ENCODE measurements around the gene ZNF48.

The ZNF48 gene

DNA sequence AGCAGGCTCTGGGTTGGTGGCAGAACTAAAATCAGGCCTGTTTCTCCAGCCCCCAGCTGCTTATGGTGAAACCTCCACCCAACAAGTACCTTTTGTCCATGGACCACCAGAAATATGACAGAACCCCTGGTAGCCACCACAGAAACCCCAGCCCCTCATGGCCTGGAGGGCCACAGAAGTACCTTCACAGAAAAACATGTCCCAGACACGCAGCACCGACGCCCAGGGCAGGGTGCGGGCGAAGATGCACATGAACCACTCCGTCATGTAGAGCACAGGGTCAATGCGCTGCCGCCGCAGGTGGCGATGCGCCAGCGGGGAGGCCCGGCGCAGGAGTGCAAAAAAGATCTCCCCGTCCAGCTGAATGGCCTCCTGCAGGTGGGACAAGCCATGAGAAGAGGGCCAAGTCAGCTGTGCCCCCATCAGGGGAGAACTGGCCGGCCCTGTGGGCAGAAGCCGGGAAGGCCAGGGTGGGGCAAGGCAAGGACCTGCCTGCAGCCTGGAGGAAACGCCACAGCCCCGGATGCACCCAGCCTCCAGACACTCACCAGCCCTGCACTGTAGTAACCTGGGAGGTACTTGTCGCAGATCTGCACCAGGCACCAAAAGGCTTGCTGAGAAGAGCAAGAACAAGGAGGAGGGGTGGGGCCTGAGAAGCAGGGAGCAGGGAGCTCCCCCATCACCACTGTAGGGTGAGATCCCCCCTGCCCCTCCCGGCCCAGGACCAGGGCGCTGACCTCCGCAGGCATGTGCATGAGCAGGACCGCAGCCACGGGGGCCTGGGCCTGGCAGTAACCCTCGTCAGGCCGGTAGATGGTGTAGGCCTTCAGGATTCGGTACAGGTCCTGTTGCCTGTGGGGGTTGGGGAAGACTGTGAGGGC lies 36.0 kb upstream of the ZNF48 start:
- DNase-seq: no peak

DNA sequence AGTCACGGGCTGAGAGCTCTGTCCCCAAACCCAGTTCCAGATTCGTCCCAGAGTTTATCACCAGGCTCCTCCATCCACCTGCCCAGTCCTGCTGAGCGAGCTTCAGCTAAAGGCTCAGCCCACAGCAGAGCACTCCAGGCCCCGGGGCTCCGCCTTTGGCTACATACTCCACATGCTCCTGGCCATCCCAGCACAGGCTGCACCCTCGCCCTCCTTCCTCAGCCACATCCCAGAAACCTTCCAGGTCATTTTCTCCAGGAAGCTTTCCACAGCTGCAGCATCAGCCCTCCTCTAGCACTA lies 35.4 kb upstream of the ZNF48 start:
- DNase-seq: no peak

DNA sequence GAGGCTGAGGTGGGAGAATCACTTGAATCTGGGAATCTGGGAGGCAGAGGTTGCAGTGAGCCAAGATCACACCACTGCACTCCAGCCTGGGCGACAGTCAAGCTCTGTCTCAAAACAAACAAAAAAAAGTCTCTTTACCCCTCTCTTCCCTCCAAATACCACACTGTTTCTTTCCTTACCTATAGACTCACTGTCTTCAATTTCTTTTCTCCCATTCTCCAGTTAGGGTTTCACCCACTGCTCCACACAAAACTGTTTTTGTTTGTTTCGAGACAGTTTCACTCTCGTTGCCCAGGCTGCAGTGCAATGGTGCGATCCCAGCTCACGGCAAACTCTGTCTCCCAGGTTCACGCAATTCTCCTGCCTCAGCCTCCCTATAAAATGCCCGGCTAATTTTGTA lies 34.0 kb upstream of the ZNF48 start:
- DNase-seq: no peak

DNA sequence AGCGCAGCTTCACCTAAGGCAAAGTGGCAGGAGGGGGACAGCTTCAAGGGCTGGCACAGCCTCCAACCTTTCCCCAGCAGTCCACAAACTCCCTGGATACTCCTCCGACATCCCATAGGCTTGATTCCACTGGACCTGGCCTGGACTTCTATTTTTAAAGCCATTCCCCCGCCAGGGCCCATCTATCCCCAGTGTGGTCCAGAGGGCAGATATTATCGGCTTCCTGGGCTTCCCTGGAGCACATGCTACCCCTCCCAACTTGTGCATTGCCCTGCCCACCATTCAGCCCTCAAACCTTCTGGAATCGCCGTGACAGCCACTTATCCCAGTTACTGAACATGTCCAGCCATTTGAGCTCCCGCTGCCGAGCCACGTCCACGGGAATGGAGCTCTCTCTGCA lies 30.0 kb upstream of the ZNF48 start:
- no peak for DNase-seq

DNA sequence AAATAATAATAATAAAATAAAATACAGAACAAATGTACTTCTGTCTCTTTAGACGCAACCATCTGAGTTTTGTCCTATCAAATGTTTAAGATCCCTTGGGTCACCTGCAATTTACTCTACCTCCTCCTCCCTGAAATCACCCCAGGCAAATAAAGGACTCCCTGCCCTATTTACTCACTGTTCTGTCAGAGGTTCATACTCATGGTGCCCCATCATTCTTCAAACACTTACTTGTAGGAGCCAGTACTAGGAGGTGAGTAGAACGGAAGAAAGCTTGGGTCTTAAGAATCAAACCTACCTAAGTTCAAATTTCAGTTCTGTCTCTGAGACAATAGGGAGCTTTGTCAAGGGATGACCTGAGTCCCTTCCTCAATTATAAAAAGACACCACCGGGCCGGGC lies 28.7 kb upstream of the ZNF48 start:
- DNase-seq: no peak

DNA sequence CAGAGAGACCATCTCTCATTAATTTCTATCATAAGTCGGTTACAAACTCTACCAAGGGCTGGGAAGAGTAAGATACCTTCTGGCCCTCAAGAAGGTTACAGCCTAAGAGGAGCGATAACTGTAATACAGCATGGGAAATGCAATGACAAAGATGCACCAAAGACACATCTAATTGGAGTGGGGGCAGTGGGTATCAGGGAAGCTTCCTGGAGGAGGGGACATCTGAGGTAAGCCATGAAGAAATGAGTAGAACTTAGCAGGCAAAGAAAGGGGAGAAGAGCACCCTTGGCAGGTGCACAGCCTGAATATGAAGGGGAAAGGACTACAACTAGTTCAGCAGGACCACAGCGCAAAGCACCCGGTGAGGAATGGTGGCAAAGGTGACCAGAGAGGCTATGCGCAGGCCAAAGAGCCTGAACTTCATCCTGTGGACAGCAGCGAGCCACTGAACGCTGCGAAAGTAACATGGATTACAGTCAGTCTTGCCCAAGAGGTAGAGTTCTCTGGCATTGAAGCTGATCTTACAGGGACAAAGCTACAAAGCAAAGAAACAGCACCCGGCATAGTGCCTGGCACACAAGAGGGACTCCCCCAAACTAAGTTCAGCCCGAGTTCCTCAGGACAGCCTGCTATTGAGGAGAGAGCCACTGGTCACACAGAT lies 27.7 kb upstream of the ZNF48 start:
- DNase-seq: no peak

DNA sequence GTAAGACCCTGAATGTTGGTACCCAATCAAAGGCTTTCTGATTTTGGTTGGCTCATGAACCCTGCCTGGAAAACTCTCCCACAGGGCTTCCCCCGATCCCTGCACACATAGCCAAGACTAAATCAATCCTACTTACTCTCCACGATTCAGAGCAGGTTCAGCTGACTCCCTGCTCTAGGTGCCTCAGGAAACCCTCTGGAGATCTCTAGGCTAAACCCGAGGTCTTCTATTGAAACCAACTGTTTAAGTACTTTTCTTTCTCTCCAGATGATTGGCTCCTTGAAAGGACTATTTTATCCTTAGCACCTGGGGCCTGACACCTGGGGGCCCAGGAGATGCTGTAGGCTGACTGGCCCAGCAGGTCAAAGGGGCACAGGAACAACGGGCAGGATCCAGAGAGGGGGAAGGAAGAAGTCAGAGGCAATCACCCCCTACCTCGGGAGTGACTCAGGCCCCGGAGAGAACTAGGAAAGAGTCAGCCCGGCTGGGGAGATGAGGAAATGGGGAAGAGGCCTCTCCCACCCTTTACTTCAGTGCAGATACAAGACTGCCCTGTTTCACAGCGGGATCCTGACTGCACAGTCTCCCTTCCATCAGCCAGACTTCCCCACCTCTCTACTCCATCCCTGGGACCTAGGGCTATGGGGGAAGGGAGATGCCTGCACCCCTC lies 27.0 kb upstream of the ZNF48 start:
- no peak for DNase-seq

DNA sequence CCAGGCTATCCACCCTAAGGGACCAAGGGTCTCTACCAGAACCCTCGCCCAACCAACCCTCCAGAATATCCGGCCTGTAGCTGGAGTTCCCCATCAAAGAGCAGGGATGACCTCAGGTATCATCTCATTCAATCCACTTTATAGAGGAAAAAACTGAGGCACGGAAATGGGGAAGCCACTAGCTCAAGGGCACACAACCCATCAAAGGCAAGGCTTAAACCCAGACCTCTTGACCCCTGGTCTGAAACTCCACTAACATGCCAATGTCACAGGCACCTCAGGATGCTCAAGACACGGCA lies 26.5 kb upstream of the ZNF48 start:
- no peak for DNase-seq

DNA sequence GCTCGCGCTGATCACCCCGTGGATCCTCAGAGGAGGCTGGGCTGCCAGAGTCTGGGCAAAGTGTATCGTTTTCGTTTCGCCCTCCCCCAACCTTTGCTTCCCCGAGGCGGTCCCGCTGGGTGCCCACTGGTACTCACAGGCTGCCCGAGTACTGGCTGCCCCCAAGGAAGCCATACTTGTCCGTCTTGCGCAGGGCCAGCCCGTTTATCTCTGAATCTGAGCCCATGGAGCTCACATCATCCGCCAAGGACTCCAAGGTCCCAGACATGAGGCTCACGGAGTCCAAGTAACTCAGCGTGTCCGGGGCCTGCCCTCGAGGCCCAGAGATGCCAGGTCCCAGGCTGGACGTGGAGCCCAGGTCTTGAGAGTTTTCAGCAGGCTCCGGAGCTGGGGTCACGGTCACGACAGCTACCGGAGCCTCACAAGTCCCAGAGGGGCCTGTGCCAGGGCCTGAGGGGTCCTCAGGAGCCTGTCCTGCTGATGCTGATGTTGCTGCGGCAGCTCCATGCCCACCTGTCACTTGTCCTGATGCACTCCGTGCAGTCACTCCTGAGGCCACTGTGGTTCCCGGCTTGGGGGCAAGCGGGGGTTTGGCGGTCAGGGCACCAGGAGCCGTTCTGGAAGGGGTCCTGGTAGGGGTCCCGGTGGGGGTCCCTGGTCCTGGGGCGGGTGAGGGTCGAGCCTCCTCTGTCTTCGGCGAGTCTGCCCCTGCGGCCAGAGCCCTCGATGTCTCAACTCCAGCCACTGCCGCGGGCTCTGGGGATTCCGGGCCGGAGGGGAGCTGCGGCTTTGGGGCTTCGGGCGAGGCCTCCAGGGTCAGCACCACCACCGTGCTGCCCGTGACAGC lies 25.9 kb upstream of the ZNF48 start:
- no peak for DNase-seq

DNA sequence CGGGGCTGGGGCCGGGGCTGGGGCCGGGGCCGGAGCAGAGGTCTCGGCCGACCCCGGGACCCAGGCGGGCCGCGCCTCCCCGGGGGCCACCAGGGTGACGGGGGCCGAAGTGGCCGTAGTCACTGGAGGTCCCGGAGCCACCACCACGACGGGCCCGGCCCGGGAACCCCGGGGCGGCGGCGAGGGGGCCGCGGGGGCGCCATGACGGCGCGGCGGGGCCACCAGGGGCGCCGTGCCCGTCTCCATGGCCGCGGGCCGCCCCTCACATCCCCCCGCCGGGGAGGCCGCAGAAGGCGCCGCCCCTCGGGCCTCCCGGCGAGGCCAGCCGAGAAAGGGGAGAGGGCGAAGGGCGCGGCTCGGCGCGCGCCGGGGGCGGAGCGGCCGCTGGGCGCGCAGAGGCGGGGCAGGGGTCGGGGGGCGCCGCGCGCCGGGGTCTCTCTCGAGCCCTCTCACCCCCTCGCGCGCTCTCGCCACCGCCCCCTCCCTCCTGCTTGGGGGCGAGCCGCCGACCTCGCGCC lies 25.2 kb upstream of the ZNF48 start:
- DNase-seq: no peak

DNA sequence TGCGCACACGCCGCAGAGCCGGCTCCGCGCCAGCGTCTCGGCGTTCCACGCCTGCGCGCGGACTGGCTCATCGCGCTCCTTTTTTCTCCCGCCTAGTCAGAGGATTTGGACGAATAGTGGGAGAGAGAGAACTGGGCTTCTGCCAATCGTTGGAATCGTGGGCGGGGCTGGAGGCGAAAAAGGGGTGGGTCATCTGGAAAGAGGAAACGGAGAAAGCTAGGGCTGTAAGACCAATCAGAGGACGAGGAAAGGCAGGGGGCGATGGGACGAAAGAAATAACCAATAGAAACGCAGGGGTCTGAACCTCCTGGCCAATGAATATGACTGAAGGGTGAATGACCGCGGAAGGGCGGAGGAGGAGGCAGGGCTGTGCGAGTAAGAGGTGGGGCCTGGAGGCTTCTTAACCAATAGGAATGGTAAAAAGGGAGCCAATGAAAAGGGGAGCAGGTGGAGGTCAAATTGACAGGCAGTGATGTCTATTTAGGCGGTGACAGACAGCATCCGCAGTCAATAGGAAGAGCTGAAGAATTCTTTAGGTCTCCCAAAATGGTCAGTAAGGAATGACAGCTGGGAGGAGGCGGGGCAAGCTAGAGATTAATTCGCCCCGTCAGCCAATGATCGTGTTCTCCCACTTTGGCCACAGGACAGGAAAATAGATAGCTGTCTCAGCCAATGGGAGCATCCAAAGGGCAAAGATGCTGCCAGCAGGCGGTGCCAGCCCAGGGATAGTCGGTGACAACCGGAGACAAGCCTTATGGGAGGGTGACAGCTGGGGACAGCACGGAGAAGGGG lies 24.6 kb upstream of the ZNF48 start, which contains the start of gene TBC1D10B:
Gene TBC1D10B, minus strand, starts transcription at position 39 of the 792 bp plus-strand sequence. CDS start 311 bp downstream, outside the sequence.
- peak; percentile 100 for DNase-seq

DNA sequence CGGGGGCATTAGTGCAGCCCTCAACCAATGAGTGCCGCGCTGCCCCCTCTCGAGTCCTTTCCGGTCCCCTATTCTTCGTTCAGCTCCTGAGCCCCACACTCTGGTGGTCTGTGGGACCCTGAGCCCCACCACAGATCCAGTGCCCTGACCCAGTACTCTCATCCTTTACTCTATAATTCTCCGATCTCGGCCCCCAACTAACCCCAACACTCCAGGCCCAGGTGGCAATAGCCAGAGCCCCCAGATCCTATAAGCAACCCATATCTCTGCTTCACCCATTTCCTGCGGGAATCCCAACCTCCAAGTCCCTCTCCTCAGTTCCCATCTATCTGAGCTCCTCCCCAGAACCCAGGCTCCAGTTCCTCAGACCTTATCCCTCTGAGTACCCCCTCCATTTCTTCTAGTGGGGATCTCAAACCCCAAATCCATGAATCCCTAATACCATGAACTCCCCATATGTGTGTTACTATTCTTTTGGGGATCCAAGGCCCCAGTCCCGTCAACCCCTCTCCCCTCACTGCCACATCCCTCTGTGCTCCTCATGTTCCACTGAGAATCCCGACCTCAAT lies 23.9 kb upstream of the ZNF48 start:
- no peak for DNase-seq

DNA sequence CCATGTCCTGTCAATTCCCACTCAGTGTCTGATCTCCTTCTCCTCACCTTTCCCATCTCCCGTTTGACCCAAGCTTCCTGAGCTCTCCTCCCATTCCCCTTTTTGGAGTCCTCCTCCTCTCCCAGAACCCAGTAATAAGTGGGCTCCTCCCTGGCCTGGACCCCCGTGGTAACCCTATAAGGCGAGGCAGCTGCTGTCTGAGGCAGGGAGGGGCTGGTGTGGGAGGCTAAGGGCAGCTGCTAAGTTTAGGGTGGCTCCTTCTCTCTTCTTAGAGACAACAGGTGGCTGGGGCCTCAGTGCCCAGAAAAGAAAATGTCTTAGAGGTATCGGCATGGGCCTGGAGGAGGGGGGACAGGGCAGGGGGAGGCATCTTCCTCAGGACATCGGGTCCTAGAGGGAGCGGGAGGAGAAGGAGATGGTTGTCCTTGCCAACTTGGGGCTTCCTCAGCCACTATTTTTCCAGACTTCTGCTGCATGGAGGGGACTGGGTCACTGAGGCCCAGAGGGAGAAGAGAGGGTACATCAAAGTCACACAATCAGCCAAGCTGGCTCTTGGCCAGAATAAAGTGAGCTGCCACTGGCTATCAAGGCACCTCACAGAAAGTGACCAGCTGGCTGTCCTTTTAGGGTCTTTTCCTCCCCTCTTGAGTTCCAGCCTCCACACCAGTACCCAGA lies 23.0 kb upstream of the ZNF48 start:
- DNase-seq: no peak

DNA sequence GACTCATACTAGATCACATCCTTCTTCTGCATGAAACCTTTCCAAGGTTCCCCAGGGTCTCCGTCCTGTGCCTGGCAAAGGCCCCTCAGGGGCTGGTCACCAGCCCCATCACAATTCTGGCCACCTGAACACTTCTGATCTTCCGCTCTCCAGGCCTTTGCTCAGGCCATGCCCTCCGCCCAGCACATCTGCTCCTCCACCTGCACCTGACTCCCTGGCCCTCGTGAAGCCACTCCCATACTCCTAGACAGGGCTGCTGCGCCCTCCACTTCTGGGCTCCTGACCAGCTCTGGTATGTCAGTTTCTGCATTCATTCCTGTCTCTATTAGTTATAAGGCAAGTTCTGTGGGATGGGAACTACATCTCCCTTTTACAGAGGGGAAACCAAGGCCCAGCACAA lies 22.5 kb upstream of the ZNF48 start:
- no peak for DNase-seq

DNA sequence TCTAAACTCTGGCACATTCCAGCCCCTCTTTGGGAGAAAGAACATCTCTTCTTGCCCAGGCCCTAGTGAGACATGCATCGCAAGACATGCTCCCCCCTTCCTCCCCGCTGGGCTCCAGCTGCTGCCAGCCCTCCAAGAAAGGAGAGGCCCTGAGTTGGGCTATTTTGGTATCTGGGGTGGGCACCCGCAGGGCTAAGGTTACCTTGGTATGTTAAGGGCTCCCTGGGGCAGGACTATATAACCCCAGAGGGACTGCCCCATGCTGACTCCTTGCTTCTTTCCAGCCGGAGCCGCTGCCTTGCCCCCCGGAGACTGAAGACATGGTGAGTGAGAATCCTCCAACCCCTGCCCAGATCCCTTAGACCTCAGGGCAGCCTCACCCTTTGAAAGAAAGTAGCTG lies 20.7 kb upstream of the ZNF48 start, which contains the start of gene MYL11:
Gene MYL11, plus strand, starts transcription at position 265 of the 400 bp plus-strand sequence. Its CDS starts 56 bp downstream, at position 321.
- DNase-seq: no peak

DNA sequence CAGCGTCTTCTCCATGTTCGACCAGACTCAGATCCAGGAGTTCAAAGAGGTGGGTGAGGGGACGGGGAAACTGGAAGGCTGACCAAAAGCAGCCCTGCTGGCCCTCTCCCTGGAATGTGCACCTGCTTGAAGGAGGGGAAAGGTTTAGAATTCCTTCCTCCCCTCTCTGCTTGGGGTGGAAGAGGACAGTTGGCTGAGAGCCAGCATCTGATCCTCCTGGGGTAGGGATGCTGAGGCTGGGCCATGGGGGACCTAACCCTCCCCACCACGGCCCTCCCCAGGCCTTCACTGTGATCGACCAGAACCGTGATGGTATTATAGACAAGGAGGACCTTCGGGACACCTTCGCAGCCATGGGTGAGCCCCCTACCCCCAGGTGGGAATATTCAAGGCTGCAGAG lies 19.4 kb upstream of the ZNF48 start:
- DNase-seq: no peak

DNA sequence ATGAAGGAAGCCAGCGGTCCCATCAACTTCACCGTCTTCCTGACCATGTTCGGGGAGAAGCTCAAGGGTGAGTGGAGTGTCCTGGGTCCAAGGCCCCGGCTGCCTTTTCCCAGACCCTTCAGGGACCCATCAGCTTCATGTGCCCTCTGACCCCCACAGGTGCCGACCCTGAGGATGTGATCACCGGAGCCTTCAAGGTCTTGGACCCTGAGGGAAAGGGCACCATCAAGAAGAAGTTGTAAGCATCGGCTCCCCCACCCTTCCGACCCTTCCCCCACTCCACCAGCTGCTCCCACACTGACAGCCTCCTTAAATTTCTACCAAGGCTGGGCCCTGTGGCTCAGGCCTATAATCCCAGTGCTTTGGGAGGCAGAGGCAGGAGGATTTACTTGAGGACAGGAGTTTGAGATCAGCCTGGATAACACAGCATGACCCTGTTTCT lies 18.7 kb upstream of the ZNF48 start:
- DNase-seq: no peak

DNA sequence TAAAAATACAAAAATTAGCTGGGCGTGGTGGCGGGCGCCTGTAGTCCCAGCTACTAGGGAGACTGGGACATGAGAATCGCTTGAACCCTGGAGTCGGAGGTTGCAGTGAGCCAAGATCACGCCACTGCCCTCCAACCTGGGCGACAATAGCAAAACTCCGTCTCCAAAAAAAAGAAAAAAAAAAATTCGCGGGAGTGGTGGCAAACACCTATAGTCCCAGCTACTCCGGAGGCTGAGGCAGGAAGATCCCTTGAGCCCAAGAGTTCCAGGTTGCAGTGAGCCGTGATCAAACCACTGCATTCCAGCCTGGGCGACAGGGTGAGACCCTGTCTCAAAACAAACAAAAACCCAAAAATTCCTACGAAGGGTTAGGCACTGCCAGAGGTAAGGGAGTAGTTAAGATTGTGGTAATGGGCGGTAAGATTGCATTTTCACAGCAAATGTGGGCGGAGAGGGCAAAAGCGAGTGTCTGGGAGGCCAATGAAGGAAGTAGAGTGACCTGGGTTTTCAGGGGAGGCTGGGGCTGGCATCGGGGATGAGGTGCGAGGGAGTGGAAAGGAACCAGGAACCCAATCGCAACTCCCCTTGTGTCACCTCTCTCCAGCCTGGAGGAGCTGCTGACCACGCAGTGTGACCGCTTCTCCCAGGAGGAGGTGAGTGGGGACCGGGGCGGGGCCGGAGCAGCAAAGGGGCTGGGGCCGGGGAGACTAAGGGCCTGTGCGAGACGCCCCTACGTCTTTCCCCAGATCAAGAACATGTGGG lies 18.0 kb upstream of the ZNF48 start:
- no peak for DNase-seq

DNA sequence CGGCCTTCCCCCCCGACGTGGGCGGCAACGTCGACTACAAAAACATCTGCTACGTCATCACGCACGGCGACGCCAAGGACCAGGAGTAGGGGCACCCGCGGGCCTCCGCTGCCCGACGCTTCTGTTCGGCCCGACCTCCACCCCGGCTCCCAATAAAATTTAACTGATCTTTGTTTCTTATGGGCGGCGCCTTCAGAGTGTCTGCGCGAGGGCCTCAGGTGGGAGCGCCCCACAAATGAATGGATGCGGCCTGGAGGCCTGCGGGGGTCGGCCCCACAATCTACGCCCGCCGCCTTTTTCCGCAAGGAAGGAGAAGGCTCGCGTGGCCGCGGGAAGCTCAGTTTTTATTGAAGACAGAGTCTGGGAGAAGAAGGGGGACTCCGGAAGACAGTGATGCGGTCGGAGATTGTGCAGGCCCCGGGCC lies 17.4 kb upstream of the ZNF48 start:
- DNase-seq: peak; percentile 91 to 93
